ENCODE data around the gene MIX23.

- TF ChIP-seq CTCF (IDR thresholded peaks at IDR 0.05) = no peak
- TF ChIP-seq POLR2A (IDR thresholded peaks at IDR 0.05) = no peak
Measured at GRCh38 chr3:122365073-122365472, 18.0 kb downstream of the MIX23 start.
